DMS 273 (cell line): ENCODE data around the gene TBCB.
"Not testable (repeated sequence)": the region's sequence is repeated elsewhere in the genome, so short reads cannot be mapped to it uniquely, and the experiment has no call there.

Experiments used
- DNase-seq: peaks from one replicate; lab custom pipeline; 2025; ENCODE audit not compliant: unreplicated experiment; lab: John Stamatoyannopoulos, UW

Gene TBCB

GRCh38 chr19:36134867-36135266 is 19.6 kb downstream of the TBCB start:
- not testable (repeated sequence) for DNase-seq

- DNase-seq: peak; percentile 69
These were observed 21.9 kb downstream of the TBCB start for GRCh38 chr19:36136964-36137686.

- DNase-seq: no peak
These were observed 23.8 kb downstream of the TBCB start for GRCh38 chr19:36139120-36139472.

GRCh38 chr19:36139473-36140303 is 24.4 kb downstream of the TBCB start, which contains the start of gene CAPNS1:
CAPNS1 (plus strand) TSS chr19:36140066; CDS start chr19:36141012, 946 bp downstream.
- peak; percentile 98 for DNase-seq

- DNase-seq: peak; percentile 81
These were observed 25.2 kb downstream of the TBCB start for GRCh38 chr19:36140304-36141038.

- peak; percentile 89 for DNase-seq
These were observed 26.0 kb downstream of the TBCB start for GRCh38 chr19:36141039-36141927.

- DNase-seq: no peak
These were observed 26.8 kb downstream of the TBCB start for GRCh38 chr19:36142046-36142445.

- no peak for DNase-seq
These were observed 27.2 kb downstream of the TBCB start for GRCh38 chr19:36142496-36142895.

GRCh38 chr19:36144624-36145023 is 29.4 kb downstream of the TBCB start:
- no peak for DNase-seq

GRCh38 chr19:36149673-36150406 is 34.6 kb downstream of the TBCB start:
- no peak for DNase-seq

GRCh38 chr19:36150586-36150985 is 35.3 kb downstream of the TBCB start:
- DNase-seq: no peak

- DNase-seq: no peak
These were observed 36.1 kb downstream of the TBCB start for GRCh38 chr19:36151144-36152018.

- no peak for DNase-seq
These were observed 36.7 kb downstream of the TBCB start for GRCh38 chr19:36152019-36152351.

- no peak for DNase-seq
These were observed 37.3 kb downstream of the TBCB start, which contains the start of gene COX7A1 for GRCh38 chr19:36152352-36153091. COX7A1 (minus strand) TSS chr19:36152447; CDS start chr19:36152407, 40 bp downstream.

GRCh38 chr19:36153126-36153525 is 37.9 kb downstream of the TBCB start:
- DNase-seq: no peak

GRCh38 chr19:36160821-36161596 is 45.7 kb downstream of the TBCB start:
- no peak for DNase-seq

- DNase-seq: no peak
These were observed 48.5 kb downstream of the TBCB start for GRCh38 chr19:36163813-36164212.
